Neural cell (in vitro differentiated cells): ENCODE measurements around the gene PRKCE. TPM values are rescaled to one million over a fixed set of nuclear protein-coding genes. Genes with fewer than 3 reads are reported as not detected.

Experiments used
- H2AFZ ChIP-seq: fragments of 200-600, 300-800 bp; sonication (generic), shearing (Covaris generic); 2 replicates; pipeline ENCODE4 v1.6.0; 2014; ENCODE audit warnings: low read depth, mild to moderate bottlenecking, antibody characterized with exemption, low read length, moderate library complexity
- H3F3A ChIP-seq: fragments of 200-600 bp; shearing (Covaris generic); 2 replicates; pipeline ENCODE4 v1.6.1; 2016; ENCODE audit warnings: mild to moderate bottlenecking, moderate library complexity, mixed read lengths, antibody characterized with exemption, low read length; ENCODE audit not compliant: insufficient read depth, poor library complexity, severe bottlenecking
- H3K27ac ChIP-seq: fragments of 200-600, 300-800 bp; sonication (generic), shearing (Covaris generic); 2 replicates; pipeline ENCODE4 v1.5.1; 2014; ENCODE audit warnings: mild to moderate bottlenecking, low read length, moderate library complexity
- H3K27me3 ChIP-seq: fragments of 300-800, 200-600 bp; sonication (generic), shearing (Covaris generic); 2 replicates; pipeline ENCODE4 v1.6.0; 2014; ENCODE audit warnings: mild to moderate bottlenecking, low read depth, low read length, moderate library complexity; ENCODE audit not compliant: insufficient read depth
- H3K36me3 ChIP-seq: fragments of 300-800, 200-600 bp; sonication (generic), shearing (Covaris generic); 2 replicates; pipeline ENCODE4 v1.5.1; 2014; ENCODE audit warnings: mild to moderate bottlenecking, antibody characterized with exemption, low read length, moderate library complexity; ENCODE audit not compliant: insufficient read depth
- H3K4me2 ChIP-seq: fragments of 300-800, 200-600 bp; sonication (generic), shearing (Covaris generic); 2 replicates; pipeline ENCODE4 v1.6.0; 2014; ENCODE audit warnings: mild to moderate bottlenecking, low read length
- H3K4me3 ChIP-seq: fragments of 300-800, 200-600 bp; sonication (generic), shearing (Covaris generic); 2 replicates; pipeline ENCODE4 v1.5.1; 2014; ENCODE audit warnings: mild to moderate bottlenecking, low read length, moderate library complexity
- H3K79me2 ChIP-seq: fragments of 200-600 bp; shearing (Covaris generic); replicated peaks from 2 replicates; pipeline ENCODE4 v1.6.0; 2014; ENCODE audit warnings: mild to moderate bottlenecking, low read length, moderate library complexity; ENCODE audit not compliant: insufficient read depth
- H3K9ac ChIP-seq: fragments of 300-800, 200-600 bp; sonication (generic), shearing (Covaris generic); 2 replicates; pipeline ENCODE4 v1.6.1; 2016; ENCODE audit warnings: mild to moderate bottlenecking, low read length, mixed read lengths
- H3K9me2 ChIP-seq: fragments of 200-600 bp; shearing (Covaris generic); 2 replicates; pipeline ENCODE4 v1.6.1; 2016; ENCODE audit warnings: mild to moderate bottlenecking, low read length, mixed read lengths; ENCODE audit not compliant: insufficient read depth
- H3K9me3 ChIP-seq: fragments of 200-600, 300-800 bp; sonication (generic), shearing (Covaris generic); 2 replicates; pipeline ENCODE4 v1.6.1; 2016; ENCODE audit warnings: mild to moderate bottlenecking, mixed run types, low read length, moderate library complexity, mixed read lengths
- H4K20me1 ChIP-seq: fragments of 200-600 bp; shearing (Covaris generic); 2 replicates; pipeline ENCODE4 v1.6.1; 2016; ENCODE audit warnings: mild to moderate bottlenecking, mixed run types; ENCODE audit not compliant: insufficient read depth
- CTCF ChIP-seq: fragments of 450-650 bp; IDR thresholded peaks from 2 replicates; pipeline ENCODE4 v1.5.1; 2014; ENCODE audit warnings: antibody characterized with exemption, mild to moderate bottlenecking, moderate library complexity; ENCODE audit not compliant: poor library complexity, severe bottlenecking
- EP300 ChIP-seq: fragments of 450-650 bp; conservative IDR thresholded peaks from 2 replicates; pipeline ENCODE4 v1.6.1; 2014; ENCODE audit warnings: antibody characterized with exemption, mild to moderate bottlenecking, moderate library complexity; ENCODE audit not compliant: poor library complexity, severe bottlenecking
- EZH2 ChIP-seq: fragments of 200-600, 300-800 bp; shearing (Covaris generic), sonication (generic); IDR thresholded peaks from 2 replicates; pipeline ENCODE4 v1.6.1; 2014; ENCODE audit warnings: antibody characterized with exemption, low read length, borderline replicate concordance, mild to moderate bottlenecking; ENCODE audit not compliant: insufficient read depth, poor library complexity, severe bottlenecking
- MXI1 ChIP-seq: fragments of 450-650 bp; conservative IDR thresholded peaks from 2 replicates; pipeline ENCODE4 v1.6.1; 2014; ENCODE audit warnings: antibody characterized with exemption, mild to moderate bottlenecking; ENCODE audit not compliant: poor library complexity, severe bottlenecking
- POLR2AphosphoS5 ChIP-seq: IDR thresholded peaks from 2 replicates; pipeline ENCODE4 v1.6.1; 2012
- RAD21 ChIP-seq: fragments of 450-650 bp; conservative IDR thresholded peaks from 2 replicates; pipeline ENCODE4 v1.6.1; 2014; ENCODE audit warnings: antibody characterized with exemption, mild to moderate bottlenecking, moderate library complexity
- REST ChIP-seq: IDR thresholded peaks from 2 replicates; pipeline ENCODE4 v1.6.1; 2012; ENCODE audit warnings: borderline replicate concordance
- SMC3 ChIP-seq: fragments of 450-650 bp; conservative IDR thresholded peaks from 2 replicates; pipeline ENCODE4 v1.6.1; 2014; ENCODE audit warnings: antibody characterized with exemption, mild to moderate bottlenecking, moderate library complexity; ENCODE audit not compliant: poor library complexity
- TAF1 ChIP-seq: IDR thresholded peaks from 2 replicates; pipeline ENCODE4 v1.6.1; 2012; ENCODE audit warnings: low read depth
- polyA plus RNA-seq: library from polyadenylated mRNA; depleted of rRNA; stranded (reverse); fragments of >200 nt; gene quantifications from 2 replicates; pipeline ENCODE4 v1.2.3, GENCODE V29; 2014

The PRKCE gene
- polyA plus RNA-seq, 1 donor from 2014 or later: 5.4 TPM

GRCh38 chr2:45616658-45617411 is 34.6 kb upstream of the PRKCE start:
- Histone ChIP-seq H3K4me3 (no peak overlapping the region), H3K9me2 (no peaks in the 10 kb centered on the region), H3K36me3 (no peaks in the 10 kb centered on the region), H3K9me3 (no peaks in the 10 kb centered on the region), H3K27ac (no peak overlapping the region), H3F3A (no peaks in the 10 kb centered on the region), H3K4me2 (no peak overlapping the region), H3K9ac (no peak overlapping the region), H4K20me1 (no peaks in the 10 kb centered on the region), H2AFZ (no peak overlapping the region), H3K27me3 (no peaks in the 10 kb centered on the region), H3K79me2 (no peaks in the 10 kb centered on the region)
- no peak for TF ChIP-seq CTCF
- TF ChIP-seq EZH2: no peak
- no peak for TF ChIP-seq TAF1
- no peak for TF ChIP-seq REST
- no peak for TF ChIP-seq RAD21
- TF ChIP-seq POLR2AphosphoS5: no peak
- no peak for TF ChIP-seq MXI1
- TF ChIP-seq EP300: no peak
- no peak for TF ChIP-seq SMC3

GRCh38 chr2:45617496-45617895 is 34.0 kb upstream of the PRKCE start:
- Histone ChIP-seq H3K9me3 (no peaks in the 10 kb centered on the region), H4K20me1 (no peaks in the 10 kb centered on the region), H3K4me2 (no peak overlapping the region), H3K79me2 (no peaks in the 10 kb centered on the region), H3F3A (no peaks in the 10 kb centered on the region), H3K36me3 (no peaks in the 10 kb centered on the region), H3K27ac (no peak overlapping the region), H3K9ac (no peak overlapping the region), H3K9me2 (no peaks in the 10 kb centered on the region), H2AFZ (no peak overlapping the region), H3K4me3 (no peak overlapping the region), H3K27me3 (no peaks in the 10 kb centered on the region)
- TF ChIP-seq SMC3: no peak
